ENCODE measurements around the gene DHRSX. TPM values are rescaled to one million over a fixed set of nuclear protein-coding genes. Genes with fewer than 3 reads are reported as not detected.

Gene DHRSX
- polyA plus RNA-seq, 3 donors: 12.9 to 33.2 (median 28.3) TPM

- no peaks in the 10 kb centered on the region for H4K20me1 ChIP-seq (ENCODE audit: insufficient read depth, low read length)
- intact Hi-C loops (cut with micrococcal nuclease): no loop called here
- no peak overlapping the region for H3K9ac ChIP-seq (ENCODE audit: insufficient read depth, low read length, poor library complexity, severe bottlenecking)
- H3K4me1 ChIP-seq (ENCODE audit: control insufficient read depth in 1 of 2, insufficient read depth in 2 of 2, low read length in 2 of 2): no peaks in the 10 kb centered on the region
- H3K27ac ChIP-seq (ENCODE audit: low read depth in 1 of 2, low read length in 2 of 2): no peak overlapping the region
- no peaks in the 10 kb centered on the region for H3K9me3 ChIP-seq (replicated peaks in 1 of 2; ENCODE audit: control insufficient read depth in 1 of 2, insufficient read depth in 1 of 2, low read length in 2 of 2)
- Mint-ChIP-seq H3K9me3 (peaks cover 0 to 8% (median 3%) of the 10 kb centered on the region in 7 donors), H3K4me1 (no peaks in the 10 kb centered on the region), H3K4me3 (no peak overlapping the region), H3K27ac (peak overlapping the region in 1 of 7 donors; percentile 65), H3K27me3 (ENCODE audit: low read depth in 3 of 3) (peaks cover 0 to 3% (median 0%) of the 10 kb centered on the region in 3 donors), H3K36me3 (peaks cover 16 to 20% of the 10 kb centered on the region in 2 donors)
- no peak overlapping the region for H2AFZ ChIP-seq (ENCODE audit: insufficient read depth, low read depth, low read length, poor library complexity, severe bottlenecking)
- no peak overlapping the region for H3K4me2 ChIP-seq (replicated peaks; ENCODE audit: extremely low read depth, low read length, poor library complexity, severe bottlenecking)
- DNase-seq: no peak
- no peak overlapping the region for H3K4me3 ChIP-seq (replicated peaks in 1 of 3; ENCODE audit: low read depth in 2 of 3, low read length in 3 of 3)
- 92% methylated on average over 20 of the region's 21 CpGs for WGBS (ENCODE audit: insufficient coverage)
- no peaks in the 10 kb centered on the region for H3K79me2 ChIP-seq (ENCODE audit: insufficient read depth, low read length)
- H3K36me3 ChIP-seq (replicated peaks in 1 of 2; ENCODE audit: control insufficient read depth in 1 of 2, insufficient read depth in 2 of 2, low read length in 2 of 2): peaks cover 0 to 26% of the 10 kb centered on the region in 2 donors
- no peaks in the 10 kb centered on the region for H3K27me3 ChIP-seq (ENCODE audit: control insufficient read depth in 2 of 2, insufficient read depth in 2 of 2, low read length in 2 of 2)
- TF ChIP-seq, protein P1, sequence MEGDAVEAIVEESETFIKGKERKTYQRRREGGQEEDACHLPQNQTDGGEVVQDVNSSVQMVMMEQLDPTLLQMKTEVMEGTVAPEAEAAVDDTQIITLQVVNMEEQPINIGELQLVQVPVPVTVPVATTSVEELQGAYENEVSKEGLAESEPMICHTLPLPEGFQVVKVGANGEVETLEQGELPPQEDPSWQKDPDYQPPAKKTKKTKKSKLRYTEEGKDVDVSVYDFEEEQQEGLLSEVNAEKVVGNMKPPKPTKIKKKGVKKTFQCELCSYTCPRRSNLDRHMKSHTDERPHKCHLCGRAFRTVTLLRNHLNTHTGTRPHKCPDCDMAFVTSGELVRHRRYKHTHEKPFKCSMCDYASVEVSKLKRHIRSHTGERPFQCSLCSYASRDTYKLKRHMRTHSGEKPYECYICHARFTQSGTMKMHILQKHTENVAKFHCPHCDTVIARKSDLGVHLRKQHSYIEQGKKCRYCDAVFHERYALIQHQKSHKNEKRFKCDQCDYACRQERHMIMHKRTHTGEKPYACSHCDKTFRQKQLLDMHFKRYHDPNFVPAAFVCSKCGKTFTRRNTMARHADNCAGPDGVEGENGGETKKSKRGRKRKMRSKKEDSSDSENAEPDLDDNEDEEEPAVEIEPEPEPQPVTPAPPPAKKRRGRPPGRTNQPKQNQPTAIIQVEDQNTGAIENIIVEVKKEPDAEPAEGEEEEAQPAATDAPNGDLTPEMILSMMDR (IDR thresholded peaks at IDR 0.05): no peak
Measured at GRCh38 chrX:2283111-2283859, 217.5 kb downstream of the DHRSX start.

GRCh38 chrX:2282490-2283090 lies 218.2 kb downstream of the DHRSX start:
- no peak overlapping the region for H3K4me3 ChIP-seq (replicated peaks in 1 of 3; ENCODE audit: low read depth in 2 of 3, low read length in 3 of 3)
- no peak overlapping the region for H3K4me2 ChIP-seq (replicated peaks; ENCODE audit: extremely low read depth, low read length, poor library complexity, severe bottlenecking)
- Mint-ChIP-seq H3K27ac (no peak overlapping the region), H3K27me3 (ENCODE audit: low read depth in 3 of 3) (peaks cover 0 to 3% (median 0%) of the 10 kb centered on the region in 3 donors), H3K4me1 (no peaks in the 10 kb centered on the region), H3K36me3 (peaks cover 16% of the 10 kb centered on the region in 2 donors), H3K4me3 (no peak overlapping the region), H3K9me3 (peaks cover 0 to 8% (median 3%) of the 10 kb centered on the region in 7 donors)
- H3K9me3 ChIP-seq (replicated peaks in 1 of 2; ENCODE audit: control insufficient read depth in 1 of 2, insufficient read depth in 1 of 2, low read length in 2 of 2): no peaks in the 10 kb centered on the region
- no peaks in the 10 kb centered on the region for H3K79me2 ChIP-seq (ENCODE audit: insufficient read depth, low read length)
- H4K20me1 ChIP-seq (ENCODE audit: insufficient read depth, low read length): no peaks in the 10 kb centered on the region
- no peak overlapping the region for H3K9ac ChIP-seq (ENCODE audit: insufficient read depth, low read length, poor library complexity, severe bottlenecking)
- peaks cover 0 to 24% of the 10 kb centered on the region in 2 donors for H3K36me3 ChIP-seq (replicated peaks in 1 of 2; ENCODE audit: control insufficient read depth in 1 of 2, insufficient read depth in 2 of 2, low read length in 2 of 2)
- DNase-seq: no peak
- intact Hi-C loops (cut with micrococcal nuclease): no loop called here
- H3K4me1 ChIP-seq (ENCODE audit: control insufficient read depth in 1 of 2, insufficient read depth in 2 of 2, low read length in 2 of 2): no peaks in the 10 kb centered on the region
- H3K27me3 ChIP-seq (ENCODE audit: control insufficient read depth in 2 of 2, insufficient read depth in 2 of 2, low read length in 2 of 2): no peaks in the 10 kb centered on the region
- TF ChIP-seq, protein P1 (IDR thresholded peaks at IDR 0.05): no peak
- no peak overlapping the region for H3K27ac ChIP-seq (ENCODE audit: low read depth in 1 of 2, low read length in 2 of 2)
- no peak overlapping the region for H2AFZ ChIP-seq (ENCODE audit: insufficient read depth, low read depth, low read length, poor library complexity, severe bottlenecking)
- whole genome bisulfite sequencing (ENCODE audit: insufficient coverage): 97% methylated on average over 4 of the region's 5 CpGs

Measured in CD14-positive monocyte (primary cell).